Activated effector memory CD4-positive, alpha-beta T cell treated with anti-CD3 and anti-CD28 coated beads, Interleukin-2, amount 50 U/mL, for 16 hours (primary cell): ENCODE data around the gene DMRTC2.
"Not testable (repeated sequence)": the region's sequence is repeated elsewhere in the genome, so short reads cannot be mapped to it uniquely, and the experiment has no call there.

ENCODE experiments used
- DNase-seq: peaks from one replicate; pipeline ENCODE4 v3.0.0-alpha.2; 2020

Gene DMRTC2

GRCh38 chr19:41872384-41872774, 27.5 kb downstream of the DMRTC2 start:
- DNase-seq: no peak

DNA sequence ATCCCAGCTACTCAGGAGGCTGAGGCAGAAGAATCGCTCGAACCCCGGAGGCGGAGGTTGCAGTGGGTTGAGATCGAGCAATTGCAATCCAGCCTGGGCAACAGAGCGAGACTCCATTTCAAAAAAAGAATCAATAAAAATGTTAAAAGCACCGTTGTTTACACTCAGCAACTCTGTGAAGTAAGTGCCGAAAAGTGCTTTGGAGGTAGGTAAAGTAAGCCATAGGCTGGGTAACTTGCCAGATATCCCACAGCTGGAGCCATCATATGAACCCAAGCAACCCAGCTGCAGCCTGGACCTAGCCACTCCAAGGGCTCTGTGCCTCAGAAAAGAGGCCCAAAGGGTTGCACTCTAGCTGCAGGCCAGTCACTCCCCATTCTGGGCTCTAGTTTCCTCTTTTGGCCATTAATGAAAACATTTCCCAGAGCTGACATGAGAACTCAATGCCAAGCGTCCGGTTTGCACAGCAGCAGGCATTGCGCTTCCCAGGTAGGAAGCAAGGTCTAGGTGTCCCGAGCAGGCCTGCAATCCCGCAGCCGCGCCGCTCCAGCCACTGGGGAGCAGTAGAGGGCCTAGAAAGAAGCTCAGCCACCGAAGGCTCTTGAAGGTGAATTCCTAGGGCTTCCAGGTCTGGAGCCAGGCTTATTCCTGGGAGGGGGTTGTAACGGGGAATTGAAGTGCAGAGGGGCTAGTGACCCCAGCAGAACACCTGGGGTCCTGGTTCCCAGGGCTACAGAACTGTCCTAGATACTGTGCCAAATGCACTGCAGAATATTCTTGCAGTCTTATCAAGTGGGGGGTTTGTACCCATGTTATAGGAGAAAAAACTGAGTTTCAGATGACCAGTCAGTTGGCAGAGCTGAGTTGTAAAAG, 28.2 kb downstream of the DMRTC2 start:
- peak; percentile 88 for DNase-seq

DNA sequence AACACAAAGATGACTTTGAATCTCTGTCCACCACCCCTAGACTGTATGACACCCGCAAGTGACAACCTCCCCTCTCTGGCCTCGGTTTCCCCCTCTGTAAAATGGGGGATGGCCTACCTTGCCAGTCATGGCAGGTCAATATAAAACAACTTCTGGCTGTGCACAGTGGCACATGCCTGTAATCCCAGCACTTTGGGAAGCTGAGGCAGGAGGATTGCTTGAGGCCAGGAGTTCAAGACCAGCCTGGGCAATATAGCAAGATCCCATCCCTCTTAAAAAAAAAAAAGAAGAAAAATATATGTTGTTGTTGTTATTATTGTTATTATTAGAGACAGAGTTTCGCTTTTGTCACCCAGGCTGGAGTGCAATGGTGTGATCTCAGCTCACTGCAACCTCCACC, 31.1 kb downstream of the DMRTC2 start:
- DNase-seq: not testable (repeated sequence)

- DNase-seq: no peak
Measured at GRCh38 chr19:41876847-41877832, 32.3 kb downstream of the DMRTC2 start, which contains the start of gene CD79A. Gene CD79A (plus strand): TSS chr19:41877279. CDS start chr19:41877305, 26 bp downstream.

- DNase-seq: no peak
Measured at GRCh38 chr19:41877916-41878905, 33.4 kb downstream of the DMRTC2 start.

DNA sequence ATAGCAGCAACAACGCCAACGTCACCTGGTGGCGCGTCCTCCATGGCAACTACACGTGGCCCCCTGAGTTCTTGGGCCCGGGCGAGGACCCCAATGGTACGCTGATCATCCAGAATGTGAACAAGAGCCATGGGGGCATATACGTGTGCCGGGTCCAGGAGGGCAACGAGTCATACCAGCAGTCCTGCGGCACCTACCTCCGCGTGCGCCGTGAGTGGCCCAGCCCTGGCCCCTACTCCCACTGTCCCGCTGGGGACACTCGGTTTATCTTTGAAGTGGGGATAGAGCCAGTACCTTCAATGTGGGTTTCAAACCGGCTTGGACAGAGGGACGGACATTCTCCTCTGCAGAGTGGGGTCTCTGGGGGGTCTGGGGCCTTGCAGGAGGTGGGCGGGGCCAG, 34.2 kb downstream of the DMRTC2 start:
- no peak for DNase-seq

- no peak for DNase-seq
Measured at GRCh38 chr19:41879670-41880328, 35.0 kb downstream of the DMRTC2 start.

DNA sequence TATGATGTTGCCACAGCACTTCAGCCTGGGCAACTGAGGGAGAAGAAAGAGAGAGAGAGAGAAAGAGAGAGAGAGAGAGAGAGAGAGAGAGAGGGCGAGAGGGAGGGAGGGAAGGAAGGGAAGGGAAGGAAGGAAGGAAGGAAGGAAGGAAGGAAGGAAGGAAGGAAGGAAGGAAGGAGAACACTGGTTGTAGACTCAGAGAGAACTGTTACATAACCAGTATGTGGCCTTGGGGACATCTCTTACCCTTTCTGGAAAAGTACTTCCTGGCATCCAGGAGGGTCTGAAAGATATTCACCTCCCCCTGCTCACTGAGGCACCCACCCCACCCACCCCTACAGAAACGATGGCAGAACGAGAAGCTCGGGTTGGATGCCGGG, 35.5 kb downstream of the DMRTC2 start:
- no peak for DNase-seq

GRCh38 chr19:41882568-41883462, 38.0 kb downstream of the DMRTC2 start, which contains the start of gene ARHGEF1:
Gene ARHGEF1 (plus strand): TSS chr19:41883184. CDS start chr19:41888083, 4,899 bp downstream.
- peak; percentile 88 for DNase-seq

GRCh38 chr19:41883463-41883820, 38.6 kb downstream of the DMRTC2 start:
- no peak for DNase-seq

DNA sequence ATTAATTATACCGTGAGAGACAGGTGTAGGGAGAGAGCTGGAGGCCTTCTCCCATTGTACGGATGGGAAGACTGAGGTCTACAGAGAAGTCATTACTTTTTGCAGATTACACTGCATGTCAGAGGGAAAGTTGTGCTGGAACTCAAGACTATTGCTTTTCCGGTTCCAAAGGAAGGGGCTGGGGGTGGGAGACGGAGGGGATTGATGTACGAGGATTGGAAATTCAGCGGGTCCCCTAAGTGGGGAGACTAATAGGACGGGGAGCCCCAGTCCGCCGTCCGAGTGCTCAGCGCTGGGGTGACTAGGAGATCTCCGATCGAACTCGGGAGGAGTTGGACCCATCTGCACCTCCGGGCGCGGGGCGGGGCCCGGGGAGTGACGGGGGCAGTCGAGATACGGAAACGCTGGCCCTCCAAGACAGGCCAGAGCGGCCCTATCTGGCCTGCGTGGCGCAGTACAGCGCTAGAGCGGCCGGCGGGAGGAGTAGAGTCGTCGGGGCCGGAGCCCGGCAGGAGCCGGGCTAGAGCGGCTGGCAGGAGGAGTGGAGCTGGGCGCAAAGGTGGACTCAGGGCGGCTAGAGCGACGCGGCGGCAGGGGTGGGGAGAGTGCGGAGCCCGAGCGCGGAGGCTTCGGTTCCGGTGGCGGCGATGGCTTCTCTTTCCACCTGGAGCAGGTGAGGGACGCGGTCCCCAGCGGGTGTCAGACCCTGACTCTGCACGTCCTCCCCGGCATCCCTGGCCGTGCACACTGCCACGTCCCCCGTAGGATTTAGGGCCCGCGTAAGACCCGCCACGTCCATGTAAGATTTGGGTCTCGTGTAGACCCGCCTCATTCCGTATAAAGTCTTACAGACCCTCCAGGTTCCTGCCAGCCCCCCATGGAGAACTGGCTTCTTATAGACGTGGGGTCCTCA, 39.2 kb downstream of the DMRTC2 start:
- peak; percentile 95 for DNase-seq

DNA sequence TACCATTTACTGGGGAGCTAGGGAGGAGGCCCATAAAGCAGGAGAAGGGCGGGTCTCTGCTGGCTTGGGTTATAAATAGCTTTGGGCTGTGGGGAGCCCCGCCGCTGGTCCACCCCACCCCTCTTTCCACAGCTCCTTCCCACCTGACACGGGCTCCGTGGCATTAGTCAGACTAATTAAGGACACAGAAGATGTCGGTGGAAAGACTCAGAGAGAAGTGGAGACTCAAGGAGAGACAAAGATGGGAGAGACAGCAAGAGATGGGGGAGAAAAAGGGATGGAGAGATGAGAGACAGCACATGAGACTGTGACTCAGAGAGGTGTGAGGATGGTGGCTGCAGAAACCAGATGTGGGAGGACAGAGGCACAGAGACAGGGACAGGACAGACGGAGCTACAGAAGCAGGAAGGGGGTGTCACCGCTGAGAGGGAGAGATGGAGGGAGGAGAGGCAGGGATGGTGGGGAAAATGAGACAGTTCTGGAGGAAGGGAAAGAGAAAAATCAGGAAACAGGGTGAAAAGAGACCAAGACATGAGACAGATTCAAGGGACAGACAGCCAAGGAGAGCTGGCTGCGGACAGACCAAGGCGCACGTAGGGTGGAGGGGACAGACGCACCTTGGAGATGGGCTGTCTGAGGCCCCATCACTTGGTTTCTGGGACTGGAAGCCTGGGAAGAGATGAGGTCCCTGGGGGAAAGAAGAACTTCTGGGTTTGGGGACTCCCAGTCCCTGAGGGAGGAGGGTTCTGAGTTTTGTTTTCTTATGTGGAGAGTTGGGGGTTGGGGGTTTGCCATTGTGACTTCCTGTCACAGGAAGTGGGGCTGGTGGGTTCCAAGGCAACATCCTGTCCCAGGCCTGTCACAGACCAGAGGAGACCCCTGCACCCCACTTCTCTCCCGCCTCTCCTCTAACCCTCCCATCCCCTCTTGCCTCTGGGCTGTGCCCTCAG, 42.2 kb downstream of the DMRTC2 start:
- DNase-seq: peak; percentile 84

DNA sequence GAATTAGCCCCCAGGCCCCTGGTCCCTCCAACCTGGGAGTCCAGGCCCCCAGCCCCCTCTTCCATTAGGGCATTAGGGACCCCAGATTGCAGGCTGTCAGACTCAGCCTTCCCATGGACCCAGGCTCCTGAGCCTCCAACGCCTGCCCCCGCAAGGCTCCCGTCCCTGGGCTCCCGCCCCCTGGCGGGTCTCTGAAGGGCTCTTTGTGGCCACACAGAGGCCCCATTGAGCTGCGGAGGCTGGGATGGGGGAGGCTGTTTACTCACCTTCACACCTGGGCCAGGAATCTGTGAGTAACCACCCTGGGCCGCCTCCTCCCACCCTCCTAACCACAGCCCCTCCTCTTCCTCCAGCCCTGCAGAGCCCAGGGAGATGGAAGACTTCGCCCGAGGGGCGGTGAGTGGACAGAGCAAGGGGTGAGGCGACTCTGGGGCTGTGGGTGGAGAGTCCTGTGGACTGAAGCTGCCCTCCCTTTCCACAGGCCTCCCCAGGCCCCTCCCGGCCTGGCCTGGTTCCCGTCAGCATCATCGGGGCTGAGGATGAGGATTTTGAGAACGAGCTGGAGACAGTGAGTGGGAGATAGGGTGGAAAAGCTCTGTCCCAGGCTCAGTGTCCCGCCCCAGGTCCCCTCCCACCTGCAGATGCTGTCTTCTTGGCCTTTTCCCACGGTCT, 43.0 kb downstream of the DMRTC2 start:
- DNase-seq: peak; percentile 94

DNA sequence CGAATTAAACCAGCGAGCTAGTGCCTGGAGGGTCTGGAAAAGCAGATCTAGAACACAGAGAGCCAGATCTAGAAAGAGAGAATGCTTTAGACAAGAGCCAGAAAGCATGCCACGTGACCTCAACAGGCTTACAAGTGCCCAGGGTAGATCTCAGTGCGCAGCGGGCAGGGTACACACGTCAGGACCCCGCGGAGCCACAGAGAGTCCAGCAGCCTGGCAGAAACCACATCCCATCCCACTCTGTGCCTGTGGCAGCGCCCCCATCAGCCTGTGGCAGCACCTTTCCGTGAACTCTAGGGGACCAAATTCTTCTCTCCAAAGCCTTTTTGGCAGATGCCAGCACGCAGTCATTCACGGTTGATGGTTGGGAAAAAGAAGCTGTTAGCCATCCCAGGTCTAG, 44.1 kb downstream of the DMRTC2 start:
- DNase-seq: no peak

DNA sequence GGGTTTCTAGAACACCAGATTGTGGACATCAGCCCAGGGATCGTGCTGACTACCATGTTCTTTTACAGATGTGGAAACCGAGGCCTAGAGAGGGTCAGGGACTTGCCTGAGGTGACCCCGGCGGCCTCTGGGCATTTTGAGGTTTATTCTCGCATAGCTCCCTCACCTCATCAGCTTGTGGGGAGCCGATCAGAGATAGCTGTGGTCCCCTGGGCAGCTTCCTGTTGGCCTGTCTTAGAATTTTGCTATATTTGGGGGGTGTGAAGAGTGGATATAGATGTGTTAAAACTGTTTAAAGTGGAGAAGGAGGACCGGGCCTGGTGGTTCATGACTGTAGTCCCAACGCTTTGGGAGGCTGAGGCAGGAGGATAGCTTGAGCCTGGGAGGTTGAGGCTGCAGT, 45.1 kb downstream of the DMRTC2 start:
- no peak for DNase-seq

GRCh38 chr19:41890936-41891335, 46.1 kb downstream of the DMRTC2 start:
- no peak for DNase-seq

- no peak for DNase-seq
Measured at GRCh38 chr19:41892173-41892902, 47.5 kb downstream of the DMRTC2 start.
